Measurements from ENCODE around the gene DNAJC15.

DNAJC15 gene

DNA sequence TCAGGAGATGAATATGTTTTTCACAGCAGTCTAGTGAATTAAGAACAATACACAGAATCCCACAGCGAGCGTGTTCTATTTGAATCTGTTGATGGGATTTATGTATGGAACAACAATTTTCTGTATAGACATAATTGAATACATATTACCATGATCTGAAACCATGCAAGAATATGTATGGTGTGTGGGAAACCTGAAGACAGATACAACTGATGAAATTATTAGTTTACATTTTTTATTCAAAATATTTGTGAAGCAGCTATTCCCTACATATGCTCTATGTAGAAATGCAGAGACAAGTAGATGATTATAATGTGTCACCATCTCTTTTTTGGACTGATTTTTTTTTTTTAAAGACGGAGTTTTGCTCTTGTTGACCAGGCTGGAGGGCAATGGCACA lies 91.8 kb downstream of the DNAJC15 start:
- TF ChIP-seq, protein P1, sequence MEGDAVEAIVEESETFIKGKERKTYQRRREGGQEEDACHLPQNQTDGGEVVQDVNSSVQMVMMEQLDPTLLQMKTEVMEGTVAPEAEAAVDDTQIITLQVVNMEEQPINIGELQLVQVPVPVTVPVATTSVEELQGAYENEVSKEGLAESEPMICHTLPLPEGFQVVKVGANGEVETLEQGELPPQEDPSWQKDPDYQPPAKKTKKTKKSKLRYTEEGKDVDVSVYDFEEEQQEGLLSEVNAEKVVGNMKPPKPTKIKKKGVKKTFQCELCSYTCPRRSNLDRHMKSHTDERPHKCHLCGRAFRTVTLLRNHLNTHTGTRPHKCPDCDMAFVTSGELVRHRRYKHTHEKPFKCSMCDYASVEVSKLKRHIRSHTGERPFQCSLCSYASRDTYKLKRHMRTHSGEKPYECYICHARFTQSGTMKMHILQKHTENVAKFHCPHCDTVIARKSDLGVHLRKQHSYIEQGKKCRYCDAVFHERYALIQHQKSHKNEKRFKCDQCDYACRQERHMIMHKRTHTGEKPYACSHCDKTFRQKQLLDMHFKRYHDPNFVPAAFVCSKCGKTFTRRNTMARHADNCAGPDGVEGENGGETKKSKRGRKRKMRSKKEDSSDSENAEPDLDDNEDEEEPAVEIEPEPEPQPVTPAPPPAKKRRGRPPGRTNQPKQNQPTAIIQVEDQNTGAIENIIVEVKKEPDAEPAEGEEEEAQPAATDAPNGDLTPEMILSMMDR (IDR thresholded peaks at IDR 0.05; ENCODE audit: low read depth, low read length, missing control alignments), result no peak
- no peak overlapping the region for H3K4me3 ChIP-seq (ENCODE audit: low read depth, low read length)
- no peak for DNase-seq (ENCODE audit: low read depth)
- in situ Hi-C loops (cut with HindIII; ENCODE audit: low sequenced_read_pairs), result no loop called here

DNA sequence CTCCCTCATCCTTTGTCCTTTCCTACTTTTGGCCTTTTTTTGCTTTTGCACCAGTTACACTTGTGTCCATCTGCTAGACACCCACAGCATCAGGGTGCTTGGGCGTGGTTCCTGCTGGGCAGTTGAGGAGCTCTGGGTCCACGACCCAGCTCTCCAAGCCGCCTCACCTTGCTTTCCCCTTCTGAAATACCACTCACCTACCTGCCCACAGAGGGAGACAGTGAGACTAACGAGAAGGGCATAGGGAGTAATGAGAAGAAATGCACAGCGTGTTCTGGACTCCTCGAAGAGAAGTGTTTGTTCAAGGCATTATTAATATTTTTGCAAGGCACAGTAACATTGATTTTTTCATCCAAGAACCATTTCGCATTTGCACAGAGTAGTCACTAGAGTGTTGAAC lies 92.9 kb downstream of the DNAJC15 start:
- DNase-seq (ENCODE audit: low read depth), result no peak
- TF ChIP-seq, protein P1 (IDR thresholded peaks at IDR 0.05; ENCODE audit: low read depth, low read length, missing control alignments), result no peak
- no peak overlapping the region for H3K4me3 ChIP-seq (ENCODE audit: low read depth, low read length)
- in situ Hi-C loops (cut with HindIII; ENCODE audit: low sequenced_read_pairs), result no loop called here

GRCh38 chr13:43118521-43118920 lies 95.1 kb downstream of the DNAJC15 start:
- in situ Hi-C loops (cut with HindIII; ENCODE audit: low sequenced_read_pairs), result no loop called here
- no peak overlapping the region for H3K4me3 ChIP-seq (ENCODE audit: low read depth, low read length)
- no peak for DNase-seq (ENCODE audit: low read depth)
- TF ChIP-seq, protein P1 (IDR thresholded peaks at IDR 0.05; ENCODE audit: low read depth, low read length, missing control alignments), result no peak

GRCh38 chr13:43119206-43119605 lies 95.8 kb downstream of the DNAJC15 start:
- TF ChIP-seq, protein P1 (IDR thresholded peaks at IDR 0.05; ENCODE audit: low read depth, low read length, missing control alignments), result no peak

GRCh38 chr13:43122791-43123190 lies 99.4 kb downstream of the DNAJC15 start:
- TF ChIP-seq, protein P1 (IDR thresholded peaks at IDR 0.05; ENCODE audit: low read depth, low read length, missing control alignments), result no peak
- DNase-seq (ENCODE audit: low read depth), result no peak
- in situ Hi-C loops (cut with HindIII; ENCODE audit: low sequenced_read_pairs), result no loop called here

More at GRCh38 chr13:43119206-43119605, 95.8 kb downstream of the DNAJC15 start:
- no peak overlapping the region for H3K4me3 ChIP-seq (ENCODE audit: low read depth, low read length)
- in situ Hi-C loops (cut with HindIII; ENCODE audit: low sequenced_read_pairs), result no loop called here
- DNase-seq (ENCODE audit: low read depth), result no peak

DNA sequence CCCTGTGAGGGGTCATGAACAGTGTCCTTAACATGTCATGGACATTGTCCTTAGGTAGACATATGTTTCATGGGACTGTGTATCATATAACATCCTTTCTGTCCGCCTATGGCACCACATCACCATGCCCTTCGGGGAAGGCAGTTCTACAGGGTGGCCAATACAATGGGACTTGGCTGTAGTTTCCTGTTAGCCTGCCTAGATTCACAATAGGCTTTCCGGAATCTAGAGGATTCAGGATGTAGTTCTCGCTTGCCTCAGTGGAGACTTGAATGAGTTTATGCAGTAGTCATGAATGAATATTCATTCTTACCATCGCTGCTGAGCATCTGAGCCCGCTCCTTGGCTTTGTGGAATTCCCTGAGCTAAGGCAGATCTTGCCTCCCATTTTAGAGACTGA lies 100.5 kb downstream of the DNAJC15 start:
- in situ Hi-C loops (cut with HindIII; ENCODE audit: low sequenced_read_pairs), result no loop called here
- TF ChIP-seq, protein P1 (IDR thresholded peaks at IDR 0.05; ENCODE audit: low read depth, low read length, missing control alignments), result no peak
- no peak for DNase-seq (ENCODE audit: low read depth)
- no peak overlapping the region for H3K4me3 ChIP-seq (ENCODE audit: low read depth, low read length)

More at GRCh38 chr13:43122791-43123190, 99.4 kb downstream of the DNAJC15 start:
- H3K4me3 ChIP-seq (ENCODE audit: low read depth, low read length), result no peak overlapping the region

DNA sequence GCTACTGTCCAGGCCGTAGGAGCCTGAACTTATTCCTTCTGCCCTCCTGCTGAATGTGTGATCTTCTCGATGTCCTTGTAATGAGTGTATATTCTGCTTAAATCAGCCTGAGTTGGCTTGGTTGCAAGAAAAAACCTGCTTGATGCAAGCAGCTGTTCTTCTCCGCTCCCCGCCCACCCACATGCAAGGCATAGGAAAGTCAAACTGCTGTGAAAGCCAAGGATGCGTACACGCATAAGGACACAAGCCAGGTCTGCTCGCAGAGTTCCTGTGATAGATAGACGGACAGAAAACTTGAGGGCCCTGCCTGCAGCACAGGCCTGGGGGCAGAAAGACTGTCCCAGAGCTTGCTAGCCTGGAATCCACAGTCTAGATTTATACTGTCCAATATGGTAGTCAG lies 101.1 kb downstream of the DNAJC15 start:
- TF ChIP-seq, protein P1 (IDR thresholded peaks at IDR 0.05; ENCODE audit: low read depth, low read length, missing control alignments), result no peak
- no peak for DNase-seq (ENCODE audit: low read depth)

More for the DNA sequence above, 101.1 kb downstream of the DNAJC15 start:
- in situ Hi-C loops (cut with HindIII; ENCODE audit: low sequenced_read_pairs), result no loop called here
- H3K4me3 ChIP-seq (ENCODE audit: low read depth, low read length), result no peak overlapping the region
